Stimulated activated effector memory CD8-positive, alpha-beta T cell treated with anti-CD3 and anti-CD28 coated beads, Interleukin-12 subunit alpha, Interleukin-12 subunit beta, amount 100 ng/mL, for 72 hours (primary cell): ENCODE data around the gene TOP3A.

Experiments used
- ATAC-seq: fragments of 150-1000 bp; cut with Tn5 transposase; 2 replicates; pipeline ENCODE4 v1.10.0; 2021
- DNase-seq, 2 donors: peaks; one replicate each; pipeline ENCODE4 v3.0.0; 2021 to 2022; ENCODE audit warnings: low spot score in 2 of 2
- H3K27ac Mint-ChIP-seq: one replicate; pipeline ENCODE4 v1.8.0; 2022; ENCODE audit warnings: mild to moderate bottlenecking, mixed read lengths
- H3K36me3 Mint-ChIP-seq: one replicate; pipeline ENCODE4 v1.8.0; 2022; ENCODE audit warnings: mild to moderate bottlenecking, mixed read lengths
- H3K4me1 Mint-ChIP-seq: one replicate; pipeline ENCODE4 v1.8.0; 2022; ENCODE audit warnings: mixed read lengths
- H3K4me3 Mint-ChIP-seq: one replicate; pipeline ENCODE4 v1.8.0; 2022; ENCODE audit warnings: mild to moderate bottlenecking, mixed read lengths
- H3K9me3 Mint-ChIP-seq: one replicate; pipeline ENCODE4 v1.8.0; 2022; ENCODE audit warnings: mixed read lengths

The TOP3A gene

DNA sequence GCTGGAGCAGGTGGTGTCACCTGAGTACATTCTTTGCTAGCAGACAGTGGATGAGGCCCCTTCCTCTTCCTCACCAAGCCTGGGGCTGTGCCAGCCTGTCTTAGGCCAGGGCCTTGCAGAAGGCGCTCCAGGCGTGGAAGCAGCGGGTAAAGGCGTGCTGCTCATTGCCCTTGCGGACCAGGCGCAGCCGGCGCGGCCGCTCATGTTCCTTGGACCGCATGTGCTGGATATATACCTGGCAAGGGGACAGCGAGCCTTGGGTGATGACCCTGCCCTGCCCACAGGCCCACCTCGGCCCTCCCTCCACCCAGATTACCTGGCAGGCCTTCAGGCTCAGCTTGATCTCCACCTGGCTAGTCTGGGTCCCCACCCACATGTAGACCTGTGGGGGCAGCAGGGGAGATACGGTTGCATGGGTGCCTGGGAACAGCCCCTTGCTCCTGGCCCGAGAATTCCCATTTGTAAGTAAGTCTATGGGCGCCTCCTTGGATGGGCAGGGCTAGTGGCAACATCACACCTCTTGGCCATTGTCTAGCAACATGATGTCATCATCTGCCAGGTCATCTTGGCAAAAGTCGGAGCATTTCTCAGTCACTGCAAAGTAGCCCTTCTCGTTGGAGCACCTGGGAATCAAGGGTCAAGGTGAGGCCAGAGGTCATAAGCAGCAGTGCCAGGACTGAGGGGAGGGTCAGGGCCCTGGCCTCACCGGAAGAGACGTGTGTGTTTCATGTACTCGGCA, 69.6 kb downstream of the TOP3A start:
- H3K36me3 Mint-ChIP-seq: peaks cover 74% of the 10 kb centered on the region
- no peak overlapping the region for H3K27ac Mint-ChIP-seq
- peaks cover 7% of the 10 kb centered on the region for H3K4me1 Mint-ChIP-seq
- no peak for DNase-seq
- no peak for ATAC-seq
- no peaks in the 10 kb centered on the region for H3K9me3 Mint-ChIP-seq
- no peak overlapping the region for H3K4me3 Mint-ChIP-seq

DNA sequence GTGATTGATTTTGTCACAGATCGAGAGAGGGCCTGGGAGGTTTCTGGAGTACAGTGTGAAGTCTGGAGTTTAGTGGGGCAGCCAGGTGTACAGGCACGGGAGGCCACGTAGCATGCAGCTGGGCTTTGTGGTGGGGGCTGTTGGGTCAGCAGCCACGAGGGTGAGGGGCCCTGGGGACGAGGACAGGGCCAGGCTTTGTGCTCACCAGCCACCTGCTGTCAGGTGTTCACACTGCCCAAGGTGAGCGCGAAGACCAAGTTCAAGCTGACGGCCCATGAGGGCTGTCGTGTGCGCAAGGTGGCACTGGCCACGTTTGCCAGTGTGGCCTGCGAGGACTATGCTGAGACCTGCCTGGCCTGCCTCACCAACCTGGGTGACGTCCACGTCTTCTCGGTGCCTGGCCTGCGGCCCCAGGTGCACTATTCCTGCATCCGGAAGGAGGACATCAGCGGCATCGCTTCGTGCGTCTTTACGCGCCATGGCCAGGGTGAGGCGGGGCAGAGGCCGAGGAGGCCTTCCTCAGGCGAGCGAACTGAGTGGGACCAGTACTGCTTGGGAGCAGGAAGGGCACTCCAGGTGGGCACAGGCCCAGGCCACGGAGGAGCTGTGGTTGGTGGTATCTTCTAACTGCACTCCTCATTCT, 73.4 kb downstream of the TOP3A start:
- Mint-ChIP-seq H3K9me3 (no peaks in the 10 kb centered on the region), H3K36me3 (peaks cover 42% of the 10 kb centered on the region), H3K4me3 (no peak overlapping the region), H3K27ac (no peak overlapping the region), H3K4me1 (peaks cover 17% of the 10 kb centered on the region)
- DNase-seq: no peak
- ATAC-seq: no peak

GRCh38 chr17:18240449-18240848, 74.3 kb downstream of the TOP3A start:
- DNase-seq (no peak), ATAC-seq (no peak)
- Mint-ChIP-seq H3K9me3 (no peaks in the 10 kb centered on the region), H3K4me3 (no peak overlapping the region), H3K36me3 (peaks cover 34% of the 10 kb centered on the region), H3K4me1 (peaks cover 26% of the 10 kb centered on the region), H3K27ac (peak overlapping the region; percentile 74)

- peaks cover 38% of the 10 kb centered on the region for H3K4me1 Mint-ChIP-seq
- ATAC-seq (no peak), DNase-seq (no peak)
- peak overlapping the region; percentile 50 for H3K27ac Mint-ChIP-seq
- no peaks in the 10 kb centered on the region for H3K9me3 Mint-ChIP-seq
- peaks cover 26% of the 10 kb centered on the region for H3K36me3 Mint-ChIP-seq
- no peak overlapping the region for H3K4me3 Mint-ChIP-seq
These were observed 76.5 kb downstream of the TOP3A start for GRCh38 chr17:18238299-18238698.

DNA sequence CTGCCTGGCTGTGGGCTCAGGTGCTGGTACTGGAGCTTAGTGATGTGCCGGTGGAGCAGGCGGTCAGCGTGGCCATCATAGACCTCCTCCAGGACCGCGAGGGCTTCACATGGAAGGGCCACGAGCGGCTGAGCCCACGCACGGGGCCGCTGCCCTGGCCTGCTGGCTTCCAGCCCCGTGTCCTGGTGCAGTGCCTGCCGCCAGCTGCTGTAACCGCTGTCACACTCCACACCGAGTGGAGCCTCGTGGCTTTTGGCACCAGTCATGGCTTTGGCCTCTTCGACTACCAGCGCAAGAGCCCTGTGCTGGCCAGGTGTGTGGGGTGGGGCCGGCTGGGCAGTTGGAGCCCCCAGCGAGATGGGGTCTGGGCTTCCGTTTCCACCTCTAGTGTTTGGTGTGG, 77.3 kb downstream of the TOP3A start:
- no peak for ATAC-seq
- no peak overlapping the region for H3K4me3 Mint-ChIP-seq
- peaks cover 45% of the 10 kb centered on the region for H3K4me1 Mint-ChIP-seq
- H3K9me3 Mint-ChIP-seq: no peaks in the 10 kb centered on the region
- DNase-seq: no peak
- H3K36me3 Mint-ChIP-seq: peaks cover 20% of the 10 kb centered on the region
- H3K27ac Mint-ChIP-seq: peak overlapping the region; percentile 50

DNA sequence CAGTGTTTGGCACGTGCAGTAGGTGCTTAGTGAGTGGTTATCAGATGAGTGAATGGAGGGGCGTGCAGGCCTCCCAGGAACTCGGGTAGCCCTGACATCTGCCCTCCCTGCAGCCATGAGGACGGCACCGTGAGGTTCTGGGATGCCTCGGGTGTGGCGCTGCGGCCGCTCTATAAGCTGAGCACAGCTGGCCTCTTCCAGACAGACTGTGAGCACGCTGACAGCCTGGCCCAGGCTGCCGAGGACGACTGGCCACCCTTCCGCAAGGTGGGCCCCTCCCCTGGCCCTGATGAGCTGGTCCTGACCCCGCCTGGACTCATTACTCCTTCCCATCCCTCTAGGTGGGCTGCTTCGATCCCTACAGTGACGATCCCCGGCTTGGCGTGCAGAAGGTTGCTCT, 78.3 kb downstream of the TOP3A start:
- peaks cover 45% of the 10 kb centered on the region for H3K4me1 Mint-ChIP-seq
- ATAC-seq (no peak), DNase-seq (no peak)
- peak overlapping the region; percentile 41 for H3K4me3 Mint-ChIP-seq
- no peaks in the 10 kb centered on the region for H3K9me3 Mint-ChIP-seq
- H3K36me3 Mint-ChIP-seq: peaks cover 20% of the 10 kb centered on the region
- peak overlapping the region; percentile 93 for H3K27ac Mint-ChIP-seq

DNA sequence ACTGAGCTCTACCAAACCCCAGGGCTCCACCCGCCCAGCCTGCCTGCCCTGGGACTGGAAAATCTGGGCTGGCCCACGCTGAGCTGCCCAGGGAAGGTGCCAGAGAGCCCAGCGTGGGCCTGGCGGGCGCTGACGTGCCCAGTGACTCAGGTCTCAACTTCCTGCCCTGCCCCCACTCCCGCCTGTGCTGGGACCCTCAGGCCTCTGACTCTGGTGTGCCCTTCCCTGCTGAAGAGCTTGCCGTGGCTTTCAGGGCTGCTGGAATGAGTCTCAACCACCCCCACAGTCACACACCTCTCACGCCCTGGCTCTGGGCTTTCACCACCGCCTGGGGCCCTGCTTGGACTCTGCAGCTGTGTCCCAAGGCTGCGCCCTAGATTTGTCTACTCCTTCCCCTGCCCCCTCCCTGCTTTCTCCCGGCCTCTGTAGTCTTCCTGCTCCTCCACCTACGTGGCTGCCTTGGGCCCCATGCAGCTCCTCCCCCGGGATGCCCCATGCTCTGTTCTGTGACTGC, 79.0 kb downstream of the TOP3A start:
- Mint-ChIP-seq H3K27ac (peak overlapping the region; percentile 93), H3K36me3 (peaks cover 20% of the 10 kb centered on the region), H3K9me3 (no peaks in the 10 kb centered on the region), H3K4me3 (peak overlapping the region; percentile 41), H3K4me1 (peaks cover 50% of the 10 kb centered on the region)
- ATAC-seq (peak; percentile 87), DNase-seq (peak; percentile 46 to 68)

- H3K4me3 Mint-ChIP-seq: peak overlapping the region; percentile 41
- H3K36me3 Mint-ChIP-seq: peaks cover 20% of the 10 kb centered on the region
- no peak for ATAC-seq
- H3K27ac Mint-ChIP-seq: peak overlapping the region; percentile 93
- no peaks in the 10 kb centered on the region for H3K9me3 Mint-ChIP-seq
- DNase-seq: no peak
- H3K4me1 Mint-ChIP-seq: peaks cover 47% of the 10 kb centered on the region
These were observed 79.9 kb downstream of the TOP3A start for GRCh38 chr17:18234853-18235380.

- Mint-ChIP-seq H3K4me3 (no peak overlapping the region), H3K36me3 (peaks cover 20% of the 10 kb centered on the region), H3K4me1 (peaks cover 49% of the 10 kb centered on the region), H3K9me3 (no peaks in the 10 kb centered on the region), H3K27ac (peak overlapping the region; percentile 93)
- ATAC-seq (no peak), DNase-seq (no peak)
These were observed 80.8 kb downstream of the TOP3A start for GRCh38 chr17:18233803-18234518.

GRCh38 chr17:18231164-18231563, 83.6 kb downstream of the TOP3A start:
- Mint-ChIP-seq H3K9me3 (no peaks in the 10 kb centered on the region), H3K36me3 (peaks cover 16% of the 10 kb centered on the region), H3K27ac (no peak overlapping the region), H3K4me3 (no peak overlapping the region), H3K4me1 (peaks cover 67% of the 10 kb centered on the region)
- DNase-seq (no peak), ATAC-seq (no peak)

DNA sequence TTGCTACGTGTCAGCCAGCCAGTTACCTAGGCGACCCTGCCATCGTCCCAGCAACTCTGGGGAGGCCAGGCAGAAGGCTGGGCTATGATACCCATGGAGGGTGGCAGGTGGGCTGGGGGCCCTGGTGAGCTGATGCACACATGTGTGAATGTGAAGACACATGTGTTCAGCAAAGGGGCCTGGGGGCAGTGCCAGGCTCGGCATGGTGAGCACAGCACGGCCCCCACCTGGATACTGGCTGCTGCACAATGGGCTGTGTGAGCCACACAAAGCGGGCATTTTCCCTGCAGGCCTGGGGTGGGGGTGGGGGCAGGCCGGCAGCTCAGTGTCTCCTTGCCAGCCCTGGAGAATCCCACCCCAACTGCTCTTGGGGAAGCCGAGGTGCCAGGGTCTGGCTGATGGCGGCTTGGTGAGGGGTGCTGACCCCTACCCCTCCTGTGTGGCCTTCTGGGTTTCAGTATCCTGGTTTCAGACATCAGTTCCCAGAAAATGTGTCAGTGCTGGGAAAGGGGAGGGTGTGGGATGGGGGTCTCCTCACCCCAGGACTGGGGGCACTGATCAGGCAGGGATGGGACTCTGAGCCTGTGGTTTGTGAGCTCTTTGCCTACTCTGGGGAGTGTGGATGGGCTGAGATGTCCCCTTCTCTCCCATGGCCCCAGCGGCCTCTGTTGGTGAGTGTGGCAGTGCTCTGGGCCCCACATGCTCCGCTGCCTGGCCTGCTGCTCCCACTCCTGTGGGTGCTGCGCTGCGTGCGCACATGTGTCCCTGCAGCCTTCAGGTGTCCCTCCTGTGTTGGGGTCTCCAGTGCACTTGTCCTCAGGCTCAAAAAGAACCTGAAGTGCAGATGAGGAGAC, 84.3 kb downstream of the TOP3A start:
- DNase-seq (no peak), ATAC-seq (no peak)
- Mint-ChIP-seq H3K4me1 (peaks cover 65% of the 10 kb centered on the region), H3K27ac (no peak overlapping the region), H3K4me3 (no peak overlapping the region), H3K9me3 (no peaks in the 10 kb centered on the region), H3K36me3 (peaks cover 20% of the 10 kb centered on the region)

DNA sequence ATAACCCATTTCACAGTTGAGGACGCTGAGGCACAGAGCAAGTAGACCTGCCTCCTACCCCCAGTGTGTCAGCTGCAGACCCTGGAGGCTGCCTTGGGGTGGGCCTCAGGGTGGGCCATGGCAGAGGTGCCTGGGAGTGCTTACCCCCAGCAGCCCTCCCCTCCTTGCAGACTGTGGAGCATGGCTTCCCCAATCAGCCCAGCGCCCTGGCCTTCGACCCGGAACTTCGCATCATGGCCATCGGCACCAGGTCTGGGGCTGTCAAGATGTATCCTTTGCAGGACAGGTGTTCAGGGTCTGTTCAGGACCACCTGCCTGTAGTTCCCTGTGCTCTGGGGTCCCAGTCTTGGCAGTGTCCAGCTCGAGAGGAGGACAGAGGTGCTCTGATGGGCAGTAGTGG, 85.0 kb downstream of the TOP3A start:
- Mint-ChIP-seq H3K27ac (no peak overlapping the region), H3K4me3 (no peak overlapping the region), H3K4me1 (peaks cover 62% of the 10 kb centered on the region), H3K36me3 (peaks cover 15% of the 10 kb centered on the region), H3K9me3 (no peaks in the 10 kb centered on the region)
- DNase-seq: no peak
- no peak for ATAC-seq

- no peak for ATAC-seq
- H3K9me3 Mint-ChIP-seq: no peaks in the 10 kb centered on the region
- H3K36me3 Mint-ChIP-seq: peaks cover 10% of the 10 kb centered on the region
- H3K4me1 Mint-ChIP-seq: peaks cover 59% of the 10 kb centered on the region
- no peak overlapping the region for H3K4me3 Mint-ChIP-seq
- DNase-seq: no peak
- peak overlapping the region; percentile 84 for H3K27ac Mint-ChIP-seq
These were observed 85.5 kb downstream of the TOP3A start for GRCh38 chr17:18229254-18229653.

GRCh38 chr17:18228176-18228682, 86.6 kb downstream of the TOP3A start:
- Mint-ChIP-seq H3K4me1 (peaks cover 59% of the 10 kb centered on the region), H3K27ac (peak overlapping the region; percentile 84), H3K9me3 (no peaks in the 10 kb centered on the region), H3K4me3 (no peak overlapping the region), H3K36me3 (peaks cover 7% of the 10 kb centered on the region)
- DNase-seq (no peak), ATAC-seq (no peak)
